A673 (cell line): ENCODE data around the gene MRPS2. TPM values are rescaled to one million over a fixed set of nuclear protein-coding genes. Genes with fewer than 3 reads are reported as not detected.

ENCODE experiments used
- BruUV-seq: library from RNA; stranded (reverse); fragments of 400-500 nt; replicated peaks from 2 replicates; lab custom pipeline; 2021; lab: Mats Ljungman, UMichigan
- CTCF ChIA-PET: fragments of 300-600 bp; sonication (Branson Sonifier 250); formaldehyde crosslinking; loops from one replicate; lab custom pipeline; 2022; ENCODE audit warnings: antibody characterized with exemption; lab: Charles Lee
- POLR2A ChIA-PET: fragments of 300-600 bp; sonication (Branson Sonifier 250); formaldehyde crosslinking; loops from one replicate; lab custom pipeline; 2022; ENCODE audit warnings: antibody characterized with exemption; ENCODE audit not compliant: low non-redundant PET; lab: Charles Lee
- DNase-seq: peaks from one replicate; pipeline ENCODE4 v3.0.0-alpha.2; 2015; ENCODE audit warnings: low spot score
- H3K27ac ChIP-seq: fragments of 200-600 bp; sonication (generic); 2 replicates; pipeline ENCODE4 v1.5.1; 2016; ENCODE audit warnings: mixed run types, low read depth, mild to moderate bottlenecking, mixed read lengths, antibody characterized with exemption, low read length; ENCODE audit not compliant: poor library complexity, severe bottlenecking
- H3K27me3 ChIP-seq: fragments of 200-600 bp; sonication (generic); replicated peaks from 2 replicates; pipeline ENCODE4 v1.6.1; 2017; ENCODE audit warnings: mixed run types, low read depth, mild to moderate bottlenecking, mixed read lengths, antibody characterized with exemption, low read length; ENCODE audit not compliant: insufficient read depth, poor library complexity
- H3K36me3 ChIP-seq: fragments of 200-600 bp; sonication (generic); 2 replicates; pipeline ENCODE4 v1.6.1; 2016; ENCODE audit warnings: mixed run types, mild to moderate bottlenecking, mixed read lengths, antibody characterized with exemption, low read length; ENCODE audit not compliant: insufficient read depth, poor library complexity, severe bottlenecking
- H3K4me1 ChIP-seq: fragments of 200-600 bp; sonication (generic); 2 replicates; pipeline ENCODE4 v1.6.1; 2017; ENCODE audit warnings: mixed run types, mild to moderate bottlenecking, mixed read lengths, antibody characterized with exemption, low read length; ENCODE audit not compliant: insufficient read depth, poor library complexity, severe bottlenecking
- H3K4me3 ChIP-seq: fragments of 200-600 bp; sonication (generic); 2 replicates; pipeline ENCODE4 v1.5.1; 2016; ENCODE audit warnings: low read depth, mixed run types, mild to moderate bottlenecking, mixed read lengths, low read length; ENCODE audit not compliant: poor library complexity, severe bottlenecking
- H3K9me3 ChIP-seq: fragments of 200-600 bp; sonication (generic); 2 replicates; pipeline ENCODE4 v1.6.1; 2016; ENCODE audit warnings: mixed run types, low read depth, mild to moderate bottlenecking, mixed read lengths, antibody characterized with exemption, low read length; ENCODE audit not compliant: poor library complexity, severe bottlenecking
- EZH2 ChIP-seq: fragments of 200-600 bp; sonication (generic); IDR thresholded peaks from 2 replicates; pipeline ENCODE4 v1.6.1; 2017; ENCODE audit warnings: borderline replicate concordance, low read depth, mild to moderate bottlenecking, mixed read lengths, antibody characterized with exemption, low read length; ENCODE audit not compliant: poor library complexity, severe bottlenecking
- intact Hi-C: fragments of 100-400 bp; cut with micrococcal nuclease; formaldehyde crosslinking; loops from one replicate; pipeline ENCODE4 v1.10.0; 2022; ENCODE audit not compliant: unreplicated experiment
- total RNA-seq: library from RNA; stranded (reverse); gene quantifications from 2 replicates; pipeline ENCODE4 v1.2.3, GENCODE V29; 2021
- TF ChIP-seq, protein P1 (sequence below): fragments of 300-800, 200-600 bp; sonication (generic); conservative IDR thresholded peaks from 2 replicates; pipeline ENCODE4 v1.5.1; 2017; ENCODE audit warnings: low read depth, mild to moderate bottlenecking, antibody characterized with exemption, low read length, moderate library complexity, mixed read lengths

Gene MRPS2
- total RNA-seq, 1 experiment from 2014 or later: 88.8 TPM

DNA sequence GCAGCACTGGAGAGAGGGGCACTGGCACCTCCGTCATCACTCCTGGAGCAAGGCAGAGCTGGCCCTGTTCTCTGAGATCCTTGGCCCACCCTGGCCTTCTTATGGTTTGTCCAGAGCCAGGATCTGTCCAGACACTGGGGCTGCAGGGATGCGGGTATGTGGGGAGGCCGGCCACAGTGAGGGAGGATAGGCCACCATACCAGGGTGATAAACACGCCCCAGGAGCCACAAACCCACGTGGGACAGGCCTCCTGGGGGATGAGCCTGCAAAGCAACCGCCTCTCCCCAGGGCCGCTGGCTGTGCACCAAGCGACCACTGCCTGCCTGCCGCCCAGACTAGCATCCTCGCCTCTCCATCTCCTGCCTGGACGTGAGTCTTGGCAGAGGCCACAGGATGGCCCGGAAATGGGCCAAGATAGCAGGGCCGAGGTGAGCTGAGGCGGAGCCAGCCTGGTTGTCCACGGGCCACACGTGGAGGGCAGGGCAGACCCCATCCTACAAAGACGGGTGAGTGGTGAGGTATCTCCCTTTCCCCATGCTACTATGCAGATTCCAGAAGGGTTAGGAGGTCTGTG is 49.9 kb downstream of the MRPS2 start:
- Histone ChIP-seq H3K36me3 (no peaks in the 10 kb centered on the region), H3K27me3 (no peaks in the 10 kb centered on the region), H3K4me1 (no peaks in the 10 kb centered on the region), H3K27ac (no peak overlapping the region), H3K9me3 (no peaks in the 10 kb centered on the region), H3K4me3 (no peak overlapping the region)
- ChIA-PET POLR2A (no interaction called here), CTCF (no interaction called here)
- DNase-seq: no peak
- TF ChIP-seq EZH2: no peak
- TF ChIP-seq, protein P1, sequence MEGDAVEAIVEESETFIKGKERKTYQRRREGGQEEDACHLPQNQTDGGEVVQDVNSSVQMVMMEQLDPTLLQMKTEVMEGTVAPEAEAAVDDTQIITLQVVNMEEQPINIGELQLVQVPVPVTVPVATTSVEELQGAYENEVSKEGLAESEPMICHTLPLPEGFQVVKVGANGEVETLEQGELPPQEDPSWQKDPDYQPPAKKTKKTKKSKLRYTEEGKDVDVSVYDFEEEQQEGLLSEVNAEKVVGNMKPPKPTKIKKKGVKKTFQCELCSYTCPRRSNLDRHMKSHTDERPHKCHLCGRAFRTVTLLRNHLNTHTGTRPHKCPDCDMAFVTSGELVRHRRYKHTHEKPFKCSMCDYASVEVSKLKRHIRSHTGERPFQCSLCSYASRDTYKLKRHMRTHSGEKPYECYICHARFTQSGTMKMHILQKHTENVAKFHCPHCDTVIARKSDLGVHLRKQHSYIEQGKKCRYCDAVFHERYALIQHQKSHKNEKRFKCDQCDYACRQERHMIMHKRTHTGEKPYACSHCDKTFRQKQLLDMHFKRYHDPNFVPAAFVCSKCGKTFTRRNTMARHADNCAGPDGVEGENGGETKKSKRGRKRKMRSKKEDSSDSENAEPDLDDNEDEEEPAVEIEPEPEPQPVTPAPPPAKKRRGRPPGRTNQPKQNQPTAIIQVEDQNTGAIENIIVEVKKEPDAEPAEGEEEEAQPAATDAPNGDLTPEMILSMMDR: no peak
- BruUV-seq: no TSS peak
- intact Hi-C loops: no loop called here

DNA sequence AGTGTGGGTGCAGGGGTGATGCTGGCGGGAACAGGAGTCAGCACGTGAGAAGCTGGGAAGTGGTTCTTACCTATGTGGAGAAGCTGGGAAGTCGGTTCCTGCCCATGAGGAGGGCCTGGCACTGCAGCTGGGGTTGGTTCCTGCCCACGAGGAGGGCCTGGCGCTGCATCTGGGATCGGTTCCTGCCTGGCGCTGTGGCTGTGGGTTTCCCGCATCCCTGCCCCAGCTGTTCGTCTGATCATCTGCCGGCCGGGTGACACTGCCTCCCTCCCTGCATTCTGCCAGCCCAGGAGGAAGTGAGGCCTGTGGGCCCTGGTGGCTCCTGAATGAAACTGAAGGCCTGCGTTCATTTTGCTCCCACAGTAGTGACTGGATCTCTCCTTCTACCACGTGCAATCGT is 50.5 kb downstream of the MRPS2 start:
- H3K27ac ChIP-seq: no peak overlapping the region
- TF ChIP-seq, protein P1: no peak
- no TSS peak for BruUV-seq
- no peaks in the 10 kb centered on the region for H3K4me1 ChIP-seq
- no peaks in the 10 kb centered on the region for H3K27me3 ChIP-seq
- intact Hi-C loops: no loop called here
- H3K36me3 ChIP-seq: no peaks in the 10 kb centered on the region
- H3K4me3 ChIP-seq: no peak overlapping the region
- H3K9me3 ChIP-seq: no peaks in the 10 kb centered on the region
- DNase-seq: no peak
- ChIA-PET CTCF (no interaction called here), POLR2A (no interaction called here)

DNA sequence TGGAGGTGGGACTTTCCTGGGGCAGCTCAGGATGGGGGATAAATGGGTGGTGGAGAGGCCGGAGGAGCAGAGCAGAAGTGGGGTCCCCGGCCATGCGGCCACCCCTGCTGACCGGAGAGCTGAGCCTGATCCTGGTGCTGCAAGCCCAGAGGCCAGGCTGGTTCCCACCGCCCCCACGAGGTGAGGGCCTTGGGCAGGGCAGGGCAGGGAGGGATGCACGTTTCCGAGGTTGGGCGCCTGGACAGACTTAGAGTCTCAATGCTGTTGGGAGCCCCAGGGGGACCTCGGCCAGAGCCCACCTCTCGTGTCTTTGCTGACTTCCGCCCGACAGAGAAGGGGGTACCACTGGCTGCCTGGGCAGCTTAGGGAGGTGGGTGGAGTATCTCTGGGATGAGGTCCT is 51.0 kb downstream of the MRPS2 start:
- POLR2A ChIA-PET: no interaction called here
- Histone ChIP-seq H3K9me3 (no peaks in the 10 kb centered on the region), H3K4me1 (no peaks in the 10 kb centered on the region), H3K4me3 (no peak overlapping the region), H3K36me3 (no peaks in the 10 kb centered on the region), H3K27me3 (no peaks in the 10 kb centered on the region), H3K27ac (no peak overlapping the region)
- no peak for DNase-seq
- BruUV-seq: no TSS peak
- TF ChIP-seq, protein P1: no peak
- TF ChIP-seq EZH2: no peak
- CTCF ChIA-PET: no interaction called here
- intact Hi-C loops: no loop called here
